ENCODE results near the gene MEIOB.
"Not testable (repeated sequence)": the region's sequence is repeated elsewhere in the genome, so short reads cannot be mapped to it uniquely, and the experiment has no call there.

MEIOB gene

DNA sequence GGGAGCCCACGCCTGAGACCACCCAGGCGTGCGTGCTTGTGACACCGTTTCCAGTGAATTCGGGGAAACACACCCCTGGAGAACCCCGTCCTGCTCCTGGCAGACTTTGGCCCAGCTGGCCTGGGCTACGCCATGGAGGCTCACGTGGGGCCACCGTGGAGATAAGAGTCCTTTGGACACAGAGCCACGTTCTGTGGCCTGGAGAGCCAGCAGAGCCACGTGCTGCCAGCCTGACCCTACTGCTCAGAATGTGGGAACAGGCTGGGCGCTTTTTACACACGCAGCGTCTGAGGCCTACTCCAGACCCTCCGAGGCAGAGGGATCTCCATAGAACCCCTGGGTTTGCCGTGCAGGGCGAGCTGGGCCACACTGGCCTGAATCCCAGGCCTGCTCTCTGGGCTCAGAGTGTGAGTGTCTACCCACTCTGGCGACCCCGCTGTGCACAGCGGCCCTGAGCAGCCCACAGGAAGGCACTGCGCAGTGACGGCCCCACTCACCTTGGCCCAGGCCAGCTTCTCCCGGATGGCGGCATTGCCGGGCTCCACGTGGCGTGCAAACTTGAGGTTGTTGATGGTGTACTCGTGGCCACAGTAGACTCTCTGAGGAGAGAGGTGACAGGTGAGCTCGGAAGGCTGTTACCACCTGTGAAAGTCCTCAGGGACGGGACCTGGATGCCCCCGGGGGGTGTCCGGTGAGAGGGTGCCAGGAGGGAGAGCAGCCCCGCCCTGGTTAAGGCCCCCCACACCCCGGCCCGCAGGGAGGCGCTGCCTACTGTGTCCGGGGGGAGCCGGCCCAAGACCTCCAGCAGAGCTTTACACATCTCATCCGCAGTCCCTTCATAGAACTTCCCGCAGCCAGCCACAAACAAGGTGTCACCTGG, 55.3 kb downstream of the MEIOB start:
- Mint-ChIP-seq H3K27ac (no peak overlapping the region), H3K27me3 (no peaks in the 10 kb centered on the region), H3K4me3 (no peak overlapping the region), H3K4me1 (ENCODE audit: low read depth in 2 of 2) (peaks cover 6% of the 10 kb centered on the region in 2 donors), H3K36me3 (ENCODE audit: insufficient read depth) (peaks cover 47% of the 10 kb centered on the region), H3K9me3 (no peaks in the 10 kb centered on the region)
- DNase-seq (no peak), ATAC-seq (replicated peaks) (no peak)

DNA sequence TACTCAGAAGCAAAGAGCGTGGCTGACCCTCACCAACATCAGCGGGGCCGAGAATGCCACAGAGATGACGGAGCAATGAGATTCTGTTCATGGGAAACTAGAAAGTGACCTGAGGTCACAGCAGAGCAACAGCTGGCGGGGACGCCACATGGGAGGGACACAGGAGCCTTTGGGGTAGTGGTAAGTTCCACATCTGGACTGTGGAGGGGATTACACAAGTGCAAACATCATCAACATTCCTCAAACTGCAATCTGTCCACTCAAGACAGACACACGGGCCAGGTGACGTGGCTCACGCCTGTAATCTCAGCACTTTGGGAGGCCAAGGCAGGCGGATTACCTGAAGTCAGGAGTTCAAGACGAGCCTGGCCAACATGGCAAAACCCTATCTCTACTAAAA, 56.5 kb downstream of the MEIOB start:
- peaks cover 6% of the 10 kb centered on the region in 2 donors for H3K4me1 Mint-ChIP-seq (ENCODE audit: low read depth in 2 of 2)
- no peak overlapping the region for H3K4me3 Mint-ChIP-seq
- H3K27me3 Mint-ChIP-seq = no peaks in the 10 kb centered on the region
- ATAC-seq (replicated peaks) (no peak), DNase-seq (no peak)
- no peaks in the 10 kb centered on the region for H3K9me3 Mint-ChIP-seq
- no peak overlapping the region for H3K27ac Mint-ChIP-seq
- peaks cover 47% of the 10 kb centered on the region for H3K36me3 Mint-ChIP-seq (ENCODE audit: insufficient read depth)

DNA sequence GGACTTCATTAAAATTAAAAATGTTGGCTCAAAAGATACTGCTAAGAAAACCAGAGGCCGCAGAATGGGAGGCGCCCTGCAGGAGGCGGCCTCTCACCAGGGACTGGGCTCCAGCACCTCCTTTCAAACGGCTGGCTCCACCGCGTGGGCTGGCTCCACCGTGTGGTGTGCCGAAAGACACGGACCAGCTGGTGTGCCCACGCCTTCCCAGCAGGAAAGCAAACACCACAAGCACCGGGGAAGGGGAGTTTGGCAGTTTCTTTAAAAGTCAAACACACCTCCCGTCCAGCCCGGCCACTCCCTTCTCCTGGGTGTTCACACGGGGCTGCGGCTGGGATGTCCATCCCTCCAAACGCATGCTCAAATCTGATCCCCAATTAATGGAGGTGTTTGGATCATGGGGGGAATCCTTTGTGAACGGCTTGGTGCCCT, 59.2 kb downstream of the MEIOB start:
- ATAC-seq (replicated peaks) = peak; percentile 61
- peaks cover 52% of the 10 kb centered on the region for H3K36me3 Mint-ChIP-seq (ENCODE audit: insufficient read depth)
- no peaks in the 10 kb centered on the region for H3K27me3 Mint-ChIP-seq
- no peak for DNase-seq
- H3K4me1 Mint-ChIP-seq (ENCODE audit: low read depth in 2 of 2) = peaks cover 4 to 6% of the 10 kb centered on the region in 2 donors
- H3K27ac Mint-ChIP-seq = peak overlapping the region; percentile 15 to 19
- H3K9me3 Mint-ChIP-seq = no peaks in the 10 kb centered on the region
- no peak overlapping the region for H3K4me3 Mint-ChIP-seq

DNA sequence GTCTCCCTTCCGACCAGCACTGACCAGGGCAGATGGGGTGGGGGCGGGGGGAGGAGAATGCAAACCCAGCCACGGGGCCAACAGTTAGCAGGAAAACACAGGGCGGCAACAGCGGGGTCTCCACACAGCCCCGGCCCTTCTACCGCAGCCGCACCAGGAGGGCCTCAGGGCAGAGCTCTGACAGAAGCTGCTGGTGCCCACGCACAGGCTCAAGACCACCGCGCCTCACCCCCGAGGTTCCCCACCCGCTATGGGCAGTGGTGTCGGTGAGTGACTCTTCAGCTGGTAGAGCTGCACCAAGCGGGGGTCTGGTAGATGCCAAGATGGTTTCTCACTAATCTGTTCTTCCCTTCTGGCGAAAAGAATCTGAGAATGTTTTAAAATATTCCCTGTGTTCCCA, 61.4 kb downstream of the MEIOB start:
- Mint-ChIP-seq H3K27ac (no peak overlapping the region), H3K9me3 (no peaks in the 10 kb centered on the region), H3K4me1 (ENCODE audit: low read depth in 2 of 2) (peaks cover 4 to 6% of the 10 kb centered on the region in 2 donors), H3K27me3 (no peaks in the 10 kb centered on the region), H3K36me3 (ENCODE audit: insufficient read depth) (peaks cover 48% of the 10 kb centered on the region), H3K4me3 (no peak overlapping the region)
- DNase-seq = no peak
- no peak for ATAC-seq (replicated peaks)

DNA sequence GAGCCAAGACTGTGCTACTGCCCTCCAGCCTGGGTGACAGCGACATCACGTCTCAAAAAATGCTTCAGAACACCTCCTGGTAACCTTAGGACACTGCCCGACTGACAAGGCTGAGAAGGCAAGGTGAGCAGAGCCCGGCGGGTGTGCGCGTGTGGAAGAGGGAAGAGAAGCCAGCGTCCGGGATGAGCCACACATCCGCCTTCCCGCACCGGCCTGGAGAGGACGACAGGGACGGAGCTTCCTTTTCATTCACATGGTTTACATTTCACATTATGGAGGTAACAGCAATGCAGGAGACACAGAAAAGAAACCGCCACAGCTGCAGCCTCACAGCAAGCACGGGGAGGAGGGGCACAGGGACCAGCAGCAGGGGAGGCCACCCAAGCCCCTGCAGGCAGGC, 61.9 kb downstream of the MEIOB start:
- Mint-ChIP-seq H3K27ac (no peak overlapping the region), H3K4me1 (ENCODE audit: low read depth in 2 of 2) (peaks cover 4 to 6% of the 10 kb centered on the region in 2 donors), H3K9me3 (no peaks in the 10 kb centered on the region), H3K4me3 (no peak overlapping the region), H3K27me3 (no peaks in the 10 kb centered on the region), H3K36me3 (ENCODE audit: insufficient read depth) (peaks cover 44% of the 10 kb centered on the region)
- ATAC-seq (replicated peaks) (no peak), DNase-seq (no peak)

DNA sequence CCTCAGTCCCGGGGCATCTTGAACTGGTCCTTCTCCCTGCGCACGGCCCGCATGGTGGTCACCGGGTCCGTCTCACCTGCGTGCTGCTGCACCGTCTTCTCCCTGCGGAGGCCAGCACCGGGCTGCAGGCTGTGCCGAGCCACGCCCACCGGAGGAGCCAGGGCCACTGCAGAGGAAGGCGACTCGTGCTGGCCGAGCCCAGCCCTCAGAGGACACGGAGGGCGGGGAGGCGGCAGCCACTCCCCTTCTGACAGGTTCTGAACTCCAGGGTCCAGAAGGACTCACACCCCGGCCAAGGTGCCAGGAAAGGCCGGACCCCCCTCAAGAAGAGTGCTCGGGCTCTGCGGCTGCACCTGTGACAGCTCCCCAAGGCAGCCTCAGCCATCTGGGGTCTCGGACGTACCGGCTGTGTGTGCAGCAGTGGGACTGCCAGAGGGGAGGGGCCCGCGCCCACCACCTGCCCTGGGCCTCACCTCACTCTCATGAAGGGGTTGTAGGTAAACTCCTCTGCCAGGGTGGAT, 62.6 kb downstream of the MEIOB start:
- H3K27me3 Mint-ChIP-seq = no peaks in the 10 kb centered on the region
- DNase-seq (no peak), ATAC-seq (replicated peaks) (no peak)
- H3K4me3 Mint-ChIP-seq = no peak overlapping the region
- peaks cover 38% of the 10 kb centered on the region for H3K36me3 Mint-ChIP-seq (ENCODE audit: insufficient read depth)
- H3K27ac Mint-ChIP-seq = no peak overlapping the region
- H3K9me3 Mint-ChIP-seq = no peaks in the 10 kb centered on the region
- peaks cover 4 to 6% of the 10 kb centered on the region in 2 donors for H3K4me1 Mint-ChIP-seq (ENCODE audit: low read depth in 2 of 2)

DNA sequence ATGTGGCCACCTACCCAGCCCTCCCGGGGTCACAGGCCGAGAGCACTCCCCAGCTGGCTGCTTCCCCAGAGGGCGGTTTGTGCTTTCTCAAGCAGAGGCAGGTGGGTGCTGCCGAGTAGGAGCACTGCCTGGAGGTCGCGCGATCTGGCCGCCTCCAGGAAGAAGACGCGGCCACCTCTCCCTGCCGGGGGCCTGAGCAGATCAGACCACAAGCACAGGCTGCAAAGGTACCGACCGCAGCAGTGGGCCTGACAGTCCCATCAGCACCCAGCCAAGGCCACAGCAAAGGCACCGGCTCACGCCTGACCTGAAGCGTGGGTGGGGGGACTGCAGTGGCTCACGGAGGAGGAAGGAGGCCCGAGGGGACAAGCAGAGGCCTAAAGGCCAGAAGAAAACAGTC, 63.3 kb downstream of the MEIOB start:
- peaks cover 4 to 6% of the 10 kb centered on the region in 2 donors for H3K4me1 Mint-ChIP-seq (ENCODE audit: low read depth in 2 of 2)
- no peaks in the 10 kb centered on the region for H3K27me3 Mint-ChIP-seq
- DNase-seq = no peak
- no peak overlapping the region for H3K27ac Mint-ChIP-seq
- no peaks in the 10 kb centered on the region for H3K9me3 Mint-ChIP-seq
- no peak overlapping the region for H3K4me3 Mint-ChIP-seq
- H3K36me3 Mint-ChIP-seq (ENCODE audit: insufficient read depth) = peaks cover 32% of the 10 kb centered on the region
- ATAC-seq (replicated peaks) = no peak

DNA sequence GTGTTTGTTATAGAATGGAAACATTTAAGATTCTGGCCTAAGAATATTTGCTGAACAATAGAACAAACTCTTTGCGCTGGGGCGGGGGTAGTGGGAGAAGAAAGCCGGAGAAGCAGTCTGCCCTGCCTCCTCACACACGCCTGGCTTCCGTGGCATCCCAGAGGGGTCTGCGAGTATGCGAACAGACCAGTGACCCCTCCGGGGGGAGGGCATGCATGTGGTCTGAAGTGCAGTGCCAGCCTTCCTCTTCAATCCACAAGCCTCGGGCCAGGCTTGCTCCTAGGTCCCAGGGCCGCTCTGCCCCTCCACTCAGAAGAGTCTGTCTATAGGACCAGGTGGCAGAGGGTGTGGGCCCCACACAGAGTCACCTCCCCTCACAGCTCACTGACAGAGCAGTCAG, 64.3 kb downstream of the MEIOB start:
- Mint-ChIP-seq H3K9me3 (no peaks in the 10 kb centered on the region), H3K36me3 (ENCODE audit: insufficient read depth) (peaks cover 26% of the 10 kb centered on the region), H3K4me3 (no peak overlapping the region), H3K27me3 (no peaks in the 10 kb centered on the region), H3K4me1 (ENCODE audit: low read depth in 2 of 2) (no peaks in the 10 kb centered on the region), H3K27ac (no peak overlapping the region)
- DNase-seq = no peak
- no peak for ATAC-seq (replicated peaks)

DNA sequence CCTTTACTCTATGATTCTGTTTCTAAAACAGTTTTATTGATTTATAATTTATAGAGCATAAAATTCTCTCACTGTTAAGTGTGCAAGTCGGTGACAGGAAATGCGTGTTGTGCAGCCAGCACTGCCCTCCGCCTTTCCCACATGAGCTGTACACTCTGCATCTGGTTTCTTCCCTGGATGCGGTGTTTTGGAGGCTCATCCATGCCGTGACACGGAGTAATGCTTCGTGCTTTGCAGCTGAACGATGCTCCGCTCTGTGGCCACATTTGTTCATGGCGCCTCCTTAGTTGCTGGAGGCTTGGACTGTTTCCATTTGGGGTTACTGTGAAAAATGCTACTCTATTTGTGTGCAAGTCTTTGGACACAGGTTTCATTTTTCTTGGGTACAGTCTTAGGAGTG, 71.3 kb downstream of the MEIOB start:
- Mint-ChIP-seq H3K4me3 (no peak overlapping the region), H3K4me1 (ENCODE audit: low read depth in 2 of 2) (no peaks in the 10 kb centered on the region), H3K9me3 (no peaks in the 10 kb centered on the region), H3K36me3 (ENCODE audit: insufficient read depth) (peaks cover 4% of the 10 kb centered on the region), H3K27me3 (no peaks in the 10 kb centered on the region), H3K27ac (no peak overlapping the region)
- DNase-seq (no peak), ATAC-seq (replicated peaks) (no peak)

DNA sequence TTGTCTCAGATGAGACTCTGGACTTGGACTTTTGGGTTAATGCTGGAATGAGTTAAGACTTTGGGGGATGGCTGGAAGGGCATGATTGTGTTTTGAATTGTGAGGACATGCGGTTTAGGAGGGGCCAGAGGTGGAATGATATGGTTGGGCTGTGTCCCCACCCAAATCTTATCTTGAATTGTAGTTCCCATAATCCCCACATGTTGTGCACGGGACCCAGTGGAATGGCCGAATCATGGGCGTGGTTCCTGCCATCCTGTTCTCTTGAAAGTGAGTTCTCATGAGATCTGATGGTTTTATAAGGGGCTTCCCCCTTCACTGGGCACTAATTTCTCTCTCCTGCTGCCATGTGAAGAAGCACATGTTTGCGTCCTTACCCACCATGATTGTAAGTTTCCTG, 72.7 kb downstream of the MEIOB start:
- not testable (repeated sequence) for H3K27me3 Mint-ChIP-seq; H3K36me3 Mint-ChIP-seq (ENCODE audit: insufficient read depth); DNase-seq; H3K4me1 Mint-ChIP-seq (ENCODE audit: low read depth in 2 of 2); H3K4me3 Mint-ChIP-seq; H3K27ac Mint-ChIP-seq; H3K9me3 Mint-ChIP-seq; ATAC-seq (replicated peaks)

DNA sequence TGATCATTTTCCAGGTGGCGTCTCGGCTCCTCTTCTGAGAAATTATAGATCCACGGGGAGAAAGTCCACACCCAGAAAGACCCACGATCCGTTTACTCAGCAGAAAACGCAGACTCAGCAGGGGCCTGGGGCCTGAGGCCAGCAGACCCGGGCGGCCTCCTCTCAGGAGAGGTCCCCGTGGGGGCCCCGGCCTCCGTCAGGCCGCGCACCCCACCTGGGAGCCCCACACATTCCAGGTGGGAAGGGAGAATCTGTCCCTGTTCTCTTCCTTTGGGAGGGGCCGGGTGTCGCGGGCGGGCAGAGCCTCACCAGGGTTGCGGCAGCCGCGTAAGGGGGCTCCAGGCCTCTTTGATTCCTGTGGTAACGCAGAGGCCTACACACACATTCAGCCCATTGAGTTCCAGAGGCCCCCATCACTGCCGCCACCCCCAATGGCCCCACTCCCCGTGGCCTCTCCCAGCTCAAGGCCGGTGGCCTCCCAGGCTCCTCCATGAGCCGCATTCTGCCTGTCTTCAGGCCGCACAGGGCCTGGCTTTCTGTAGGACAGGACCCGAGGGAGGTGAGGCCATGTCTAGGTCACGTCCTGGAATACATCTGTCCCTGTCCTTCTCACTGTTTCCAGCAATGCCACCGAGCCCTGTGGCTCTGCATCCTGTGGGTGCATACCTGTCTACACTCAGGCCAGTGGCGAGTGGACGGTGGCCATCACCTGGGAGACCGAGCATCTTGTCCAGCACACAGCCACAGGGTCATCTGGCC, 76.9 kb downstream of the MEIOB start:
- ATAC-seq (replicated peaks) (no peak), DNase-seq (no peak)
- no peak overlapping the region for H3K27ac Mint-ChIP-seq
- H3K27me3 Mint-ChIP-seq = no peaks in the 10 kb centered on the region
- peaks cover 8% of the 10 kb centered on the region for H3K36me3 Mint-ChIP-seq (ENCODE audit: insufficient read depth)
- no peaks in the 10 kb centered on the region for H3K4me1 Mint-ChIP-seq (ENCODE audit: low read depth in 2 of 2)
- H3K9me3 Mint-ChIP-seq = no peaks in the 10 kb centered on the region
- H3K4me3 Mint-ChIP-seq = no peak overlapping the region

DNA sequence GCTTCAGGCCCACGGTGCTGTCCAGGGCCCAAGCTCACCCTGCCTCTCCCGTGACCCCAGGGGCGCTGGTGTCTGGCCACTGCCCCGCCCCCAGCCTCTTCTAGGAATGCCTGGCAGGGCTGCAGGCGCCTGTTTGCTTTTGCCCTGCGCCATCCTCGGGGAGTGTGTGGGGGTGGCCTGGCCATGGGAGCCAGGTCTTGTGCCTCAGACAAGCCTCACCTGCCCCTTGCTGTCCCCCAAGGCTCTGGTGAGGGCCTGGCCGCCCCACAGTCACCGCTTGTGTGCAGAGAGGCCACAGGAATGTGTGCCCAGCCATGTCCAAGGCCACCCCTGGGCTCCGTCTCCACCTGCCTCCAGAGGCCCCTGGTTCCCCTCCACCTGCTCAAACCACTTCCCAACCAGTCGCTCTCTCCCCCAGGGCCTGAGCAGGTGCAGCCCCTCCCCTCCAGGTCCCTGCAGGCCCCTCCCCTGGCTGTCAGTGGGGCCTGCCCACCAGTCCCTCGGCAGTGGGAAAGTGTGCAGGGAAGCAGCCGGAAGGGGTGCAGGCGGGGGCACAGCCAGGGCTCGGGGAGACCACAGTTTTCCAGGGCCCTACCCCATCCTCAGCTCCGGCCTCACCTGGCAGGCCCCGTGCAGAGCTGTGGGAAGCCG, 77.6 kb downstream of the MEIOB start:
- Mint-ChIP-seq H3K27me3 (no peaks in the 10 kb centered on the region), H3K4me3 (no peak overlapping the region), H3K36me3 (ENCODE audit: insufficient read depth) (peaks cover 3% of the 10 kb centered on the region), H3K4me1 (ENCODE audit: low read depth in 2 of 2) (no peaks in the 10 kb centered on the region), H3K27ac (no peak overlapping the region), H3K9me3 (no peaks in the 10 kb centered on the region)
- DNase-seq (no peak), ATAC-seq (replicated peaks) (no peak)

DNA sequence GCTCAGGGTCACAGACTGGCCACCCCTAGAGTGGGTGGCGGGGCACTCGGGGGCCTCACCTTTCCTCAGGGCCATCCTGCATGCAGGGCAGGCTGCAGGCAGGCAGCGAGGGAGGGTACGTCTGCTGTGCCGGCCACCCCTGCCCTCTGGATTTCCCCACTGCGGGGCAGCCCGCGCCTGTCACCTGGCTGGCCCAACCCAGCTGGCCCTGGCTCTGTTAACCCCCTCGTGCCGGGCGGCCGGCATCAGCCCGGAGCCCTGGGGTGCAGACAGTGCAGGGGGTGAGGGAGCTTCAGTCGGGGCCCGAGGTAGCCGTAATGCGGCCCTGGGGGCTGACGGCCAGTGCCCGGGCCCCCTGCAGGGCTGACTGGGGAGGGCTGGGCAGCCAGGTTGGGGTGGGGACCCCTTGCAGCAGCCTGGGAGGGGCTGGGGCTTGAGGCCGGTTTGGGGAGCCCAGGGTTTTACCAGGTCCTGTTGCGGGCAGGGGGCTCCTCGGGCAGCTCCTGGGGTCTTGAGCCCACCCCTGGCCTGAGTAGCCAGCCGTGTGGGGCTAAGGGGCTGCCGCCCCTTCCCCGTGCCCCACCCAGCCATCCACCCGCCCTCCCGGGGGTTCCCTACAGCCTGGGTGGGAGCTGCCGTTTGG, 78.3 kb downstream of the MEIOB start, which contains the start of gene IGFALS:
IGFALS (minus strand) TSS at position 128 of the 643 bp plus-strand sequence; CDS start at position 75, 53 bp downstream.
- no peak for ATAC-seq (replicated peaks)
- peaks cover 4% of the 10 kb centered on the region in 2 donors for H3K4me1 Mint-ChIP-seq (ENCODE audit: low read depth in 2 of 2)
- H3K27ac Mint-ChIP-seq = no peak within 1 kb of the TSS
- no peaks in the 10 kb centered on the region for H3K9me3 Mint-ChIP-seq
- no peak within 1 kb of the TSS for H3K4me3 Mint-ChIP-seq
- no peaks in the 10 kb centered on the region for H3K27me3 Mint-ChIP-seq
- no peak for DNase-seq
- H3K36me3 Mint-ChIP-seq (ENCODE audit: insufficient read depth) = peaks cover 6% of the 10 kb centered on the region
